ENCODE results near the gene SETBP1. TPM values are rescaled to one million over a fixed set of nuclear protein-coding genes. Genes with fewer than 3 reads are reported as not detected.

The SETBP1 gene
- total and polyA plus RNA-seq, 9 of the 15 experiments (the other 6 are each of a cell fraction or from before 2014, with no cell fraction given), result under 0.01 to 0.13 (median 0.04) TPM

DNA sequence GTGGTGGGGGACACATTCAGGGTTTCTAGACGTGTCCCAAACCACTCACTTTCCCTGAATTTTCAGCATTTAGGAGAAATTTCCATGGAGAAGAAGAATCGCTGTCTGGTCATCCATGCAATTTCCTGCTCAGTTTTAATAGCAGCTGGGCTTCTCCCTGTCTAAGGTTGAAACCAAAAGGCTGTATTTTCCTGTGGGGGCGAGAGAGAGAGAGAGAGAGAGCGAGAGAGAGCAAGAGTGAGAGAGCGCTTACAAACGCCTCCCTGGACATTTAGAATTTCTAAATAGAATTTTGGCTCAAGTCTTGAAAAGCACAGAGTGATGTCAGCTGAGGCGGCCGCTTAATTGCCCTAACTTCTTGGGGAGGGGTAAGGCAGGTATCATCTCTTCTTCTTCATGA, 110.8 kb downstream of the SETBP1 start:
- DNase-seq (ENCODE audit: extremely low read depth in 1 of 4, low spot score in 3 of 4) (no peak), FAIRE-seq (no peak), ATAC-seq (no peak)
- Histone ChIP-seq H3K4me2 (ENCODE audit: insufficient read depth, low read length) (no peak overlapping the region), H3K4me1 (replicated peaks in 1 of 2; ENCODE audit: control insufficient read depth in 2 of 2, insufficient read depth in 2 of 2, low read length in 2 of 2) (no peaks in the 10 kb centered on the region), H3K27me3 (ENCODE audit: control insufficient read depth in 2 of 2, insufficient read depth in 2 of 2, low read length in 2 of 2) (no peaks in the 10 kb centered on the region; a peak in 1 of 5 replicates), H2AFZ (ENCODE audit: low read depth, low read length) (no peak overlapping the region), H4K20me1 (replicated peaks; ENCODE audit: control insufficient read depth, insufficient read depth, low read length) (no peaks in the 10 kb centered on the region), H3K27ac (ENCODE audit: extremely low read depth, low read depth, low read length) (no peak overlapping the region), H3K9me1 (ENCODE audit: control insufficient read depth, insufficient read depth, low read length) (no peaks in the 10 kb centered on the region), H3K79me2 (ENCODE audit: control insufficient read depth, insufficient read depth, low read length) (no peaks in the 10 kb centered on the region), H3K4me3 (no peak overlapping the region), H3K9ac (ENCODE audit: insufficient read depth in 1 of 2, low read depth in 2 of 2, low read length in 2 of 2) (no peak overlapping the region), H3K9me3 (replicated peaks; ENCODE audit: control insufficient read depth, insufficient read depth, low read depth, low read length) (no peaks in the 10 kb centered on the region), H3K36me3 (ENCODE audit: control insufficient read depth, insufficient read depth, low read length) (no peaks in the 10 kb centered on the region)
- CTCF ChIA-PET (ENCODE audit: low intra/inter-chr PET ratio), result no interaction called here
- 0% methylated on average over 4 of the region's 8 CpGs for WGBS (ENCODE audit: insufficient coverage, low coverage, missing lambda C conversion rate)
- no TSS peak for BruUV-seq (replicated peaks)
- in situ Hi-C loops (cut with MboI) (no loop called here), intact Hi-C loops (cut with micrococcal nuclease) (no loop called here)
- no peak for TF ChIP-seq ZNF133 (CRISPR knock-in tag; IDR thresholded peaks at IDR 0.05)
- TF ChIP-seq, protein P1, sequence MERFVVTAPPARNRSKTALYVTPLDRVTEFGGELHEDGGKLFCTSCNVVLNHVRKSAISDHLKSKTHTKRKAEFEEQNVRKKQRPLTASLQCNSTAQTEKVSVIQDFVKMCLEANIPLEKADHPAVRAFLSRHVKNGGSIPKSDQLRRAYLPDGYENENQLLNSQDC (CRISPR knock-in tag; IDR thresholded peaks at IDR 0.05), result no peak
- no peak for TF ChIP-seq ZNF184 (CRISPR knock-in tag; IDR thresholded peaks at IDR 0.05)
- TF ChIP-seq, protein P2, sequence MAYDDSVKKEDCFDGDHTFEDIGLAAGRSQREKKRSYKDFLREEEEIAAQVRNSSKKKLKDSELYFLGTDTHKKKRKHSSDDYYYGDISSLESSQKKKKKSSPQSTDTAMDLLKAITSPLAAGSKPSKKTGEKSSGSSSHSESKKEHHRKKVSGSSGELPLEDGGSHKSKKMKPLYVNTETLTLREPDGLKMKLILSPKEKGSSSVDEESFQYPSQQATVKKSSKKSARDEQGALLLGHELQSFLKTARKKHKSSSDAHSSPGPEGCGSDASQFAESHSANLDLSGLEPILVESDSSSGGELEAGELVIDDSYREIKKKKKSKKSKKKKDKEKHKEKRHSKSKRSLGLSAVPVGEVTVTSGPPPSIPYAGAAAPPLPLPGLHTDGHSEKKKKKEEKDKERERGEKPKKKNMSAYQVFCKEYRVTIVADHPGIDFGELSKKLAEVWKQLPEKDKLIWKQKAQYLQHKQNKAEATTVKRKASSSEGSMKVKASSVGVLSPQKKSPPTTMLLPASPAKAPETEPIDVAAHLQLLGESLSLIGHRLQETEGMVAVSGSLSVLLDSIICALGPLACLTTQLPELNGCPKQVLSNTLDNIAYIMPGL (CRISPR knock-in tag; IDR thresholded peaks at IDR 0.05), result no peak
- no peak for TF ChIP-seq PHB (CRISPR knock-in tag; IDR thresholded peaks at IDR 0.05)
- TF ChIP-seq CBFA2T3 (IDR thresholded peaks at IDR 0.05), result no peak
- TF ChIP-seq, protein P3, sequence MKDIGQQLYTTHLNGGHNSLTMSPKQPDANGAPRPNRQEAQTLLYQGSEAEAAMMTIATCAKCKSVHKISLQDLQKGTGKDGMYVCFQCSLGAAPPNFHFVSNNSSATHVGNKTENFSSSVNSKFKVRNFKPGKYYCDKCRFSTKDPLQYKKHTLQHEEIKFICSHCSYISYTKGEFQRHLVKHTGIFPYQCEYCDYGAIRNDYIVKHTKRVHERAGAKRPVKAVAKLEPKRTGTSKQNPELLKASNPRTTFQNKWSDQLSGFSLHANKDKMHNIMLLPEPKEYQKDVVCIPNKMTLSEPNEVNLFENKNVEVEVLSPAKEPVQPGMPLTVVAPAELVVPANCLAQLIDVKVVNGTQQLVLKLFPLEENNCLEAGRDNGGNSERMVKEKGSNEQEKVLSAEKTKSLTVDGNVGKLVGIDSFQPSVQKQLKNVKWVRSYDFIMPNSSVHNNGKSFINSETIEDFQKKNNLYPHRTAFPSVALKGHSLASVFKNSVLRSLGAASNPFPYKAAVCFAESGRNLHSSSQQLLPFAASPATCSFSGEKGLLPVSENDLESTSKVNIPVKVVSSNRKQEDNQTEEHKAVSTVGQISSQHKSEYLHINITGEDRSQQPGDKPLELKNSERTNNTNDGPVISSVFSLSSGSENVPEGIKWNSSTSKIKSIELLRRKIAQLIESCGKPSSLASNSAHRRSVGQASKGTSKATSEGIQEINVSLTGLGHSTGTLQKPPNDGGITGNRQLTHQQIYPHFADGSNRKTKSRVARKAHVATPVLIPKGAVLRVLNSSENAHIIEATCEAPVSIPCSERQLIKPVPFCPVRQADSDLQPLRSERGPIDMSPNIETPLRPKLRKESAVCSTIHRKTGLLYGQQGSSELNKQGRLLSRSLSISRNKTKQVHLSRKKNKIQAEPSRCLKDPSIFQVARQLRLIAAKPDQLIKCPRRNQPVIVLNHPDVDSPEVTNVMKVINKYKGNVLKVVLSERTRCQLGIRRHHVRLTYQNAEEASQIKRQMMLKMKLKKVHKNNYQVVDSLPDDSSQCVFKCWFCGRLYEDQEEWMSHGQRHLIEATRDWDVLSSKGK (CRISPR knock-in tag; IDR thresholded peaks at IDR 0.05), result no peak
- TF ChIP-seq MAZ (CRISPR knock-in tag; conservative IDR thresholded peaks at IDR 0.05 in 1 of 2, IDR thresholded peaks at IDR 0.05 in 1 of 2), result no peak
- TF ChIP-seq ZKSCAN8 (CRISPR knock-in tag; IDR thresholded peaks at IDR 0.05), result no peak
- TF ChIP-seq, protein P4, sequence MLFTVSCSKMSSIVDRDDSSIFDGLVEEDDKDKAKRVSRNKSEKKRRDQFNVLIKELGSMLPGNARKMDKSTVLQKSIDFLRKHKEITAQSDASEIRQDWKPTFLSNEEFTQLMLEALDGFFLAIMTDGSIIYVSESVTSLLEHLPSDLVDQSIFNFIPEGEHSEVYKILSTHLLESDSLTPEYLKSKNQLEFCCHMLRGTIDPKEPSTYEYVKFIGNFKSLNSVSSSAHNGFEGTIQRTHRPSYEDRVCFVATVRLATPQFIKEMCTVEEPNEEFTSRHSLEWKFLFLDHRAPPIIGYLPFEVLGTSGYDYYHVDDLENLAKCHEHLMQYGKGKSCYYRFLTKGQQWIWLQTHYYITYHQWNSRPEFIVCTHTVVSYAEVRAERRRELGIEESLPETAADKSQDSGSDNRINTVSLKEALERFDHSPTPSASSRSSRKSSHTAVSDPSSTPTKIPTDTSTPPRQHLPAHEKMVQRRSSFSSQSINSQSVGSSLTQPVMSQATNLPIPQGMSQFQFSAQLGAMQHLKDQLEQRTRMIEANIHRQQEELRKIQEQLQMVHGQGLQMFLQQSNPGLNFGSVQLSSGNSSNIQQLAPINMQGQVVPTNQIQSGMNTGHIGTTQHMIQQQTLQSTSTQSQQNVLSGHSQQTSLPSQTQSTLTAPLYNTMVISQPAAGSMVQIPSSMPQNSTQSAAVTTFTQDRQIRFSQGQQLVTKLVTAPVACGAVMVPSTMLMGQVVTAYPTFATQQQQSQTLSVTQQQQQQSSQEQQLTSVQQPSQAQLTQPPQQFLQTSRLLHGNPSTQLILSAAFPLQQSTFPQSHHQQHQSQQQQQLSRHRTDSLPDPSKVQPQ (CRISPR knock-in tag; IDR thresholded peaks at IDR 0.05; ENCODE audit: borderline replicate concordance), result no peak
- TF ChIP-seq HDGF (IDR thresholded peaks at IDR 0.05), result no peak
- POLR2A ChIA-PET, result no interaction called here
